MCF 10A (cell line): ENCODE results near the gene C15orf61. TPM values are rescaled to one million over a fixed set of nuclear protein-coding genes. Genes with fewer than 3 reads are reported as not detected.

Source experiments
- BruUV-seq: library from RNA; stranded (reverse); fragments of 400-500 nt; replicated peaks from 2 replicates; lab custom pipeline; 2021; lab: Mats Ljungman, UMichigan
- CTCF ChIA-PET: fragments of 300-600 bp; sonication (Branson Sonifier 250); formaldehyde crosslinking; extraction: SDS; loops from one replicate; lab custom pipeline; 2021; ENCODE audit warnings: antibody characterized with exemption, inconsistent platforms; lab: Yijun Ruan, JAX
- POLR2A ChIA-PET: fragments of 300-600, 350-650 bp; sonication (Branson Sonifier 250); formaldehyde crosslinking; extraction: SDS; loops from one replicate; lab custom pipeline; 2020; ENCODE audit warnings: antibody characterized with exemption, inconsistent platforms; lab: Yijun Ruan, JAX
- DNase-seq: peaks from one replicate; pipeline ENCODE4 v3.0.0-alpha.2; 2018; ENCODE audit not compliant: unreplicated experiment
- H3K27ac Mint-ChIP-seq: one replicate; pipeline ENCODE4 v1.8.0; 2022; ENCODE audit warnings: mild to moderate bottlenecking, low read depth, mixed read lengths; ENCODE audit not compliant: unreplicated experiment
- H3K27me3 Mint-ChIP-seq: one replicate; pipeline ENCODE4 v1.8.0; 2022; ENCODE audit warnings: mixed read lengths; ENCODE audit not compliant: insufficient read depth, unreplicated experiment
- H3K36me3 Mint-ChIP-seq: one replicate; pipeline ENCODE4 v1.8.0; 2022; ENCODE audit warnings: mild to moderate bottlenecking, moderate library complexity, mixed read lengths; ENCODE audit not compliant: insufficient read depth, unreplicated experiment
- H3K4me1 Mint-ChIP-seq: one replicate; pipeline ENCODE4 v1.8.0; 2022; ENCODE audit warnings: mixed read lengths; ENCODE audit not compliant: insufficient read depth, unreplicated experiment
- H3K4me3 Mint-ChIP-seq: one replicate; pipeline ENCODE4 v1.8.0; 2022; ENCODE audit warnings: mild to moderate bottlenecking, moderate library complexity, mixed read lengths; ENCODE audit not compliant: unreplicated experiment
- H3K9me3 Mint-ChIP-seq: one replicate; pipeline ENCODE4 v1.8.0; 2022; ENCODE audit warnings: mixed read lengths; ENCODE audit not compliant: unreplicated experiment
- CTCF ChIP-seq: fragments of 200-600 bp; IDR thresholded peaks from one replicate; pipeline ENCODE4 v1.8.0; 2022; ENCODE audit warnings: antibody characterized with exemption, mild to moderate bottlenecking; ENCODE audit not compliant: unreplicated experiment
- intact Hi-C: fragments of 100-400 bp; cut with micrococcal nuclease; formaldehyde crosslinking; loops from 2 replicates; pipeline ENCODE4 v1.14.1; 2022
- total RNA-seq: library from RNA; stranded (reverse); gene quantifications from 2 replicates; pipeline ENCODE4 v1.2.3, GENCODE V29; 2022

Gene C15orf61
- total RNA-seq, 1 experiment from 2014 or later: 10.5 TPM

GRCh38 chr15:67544475-67544874, 23.5 kb downstream of the C15orf61 start:
- Mint-ChIP-seq H3K27me3 (no peaks in the 10 kb centered on the region), H3K36me3 (peaks cover 7% of the 10 kb centered on the region), H3K4me1 (peaks cover 15% of the 10 kb centered on the region), H3K9me3 (no peaks in the 10 kb centered on the region), H3K4me3 (no peak overlapping the region), H3K27ac (no peak overlapping the region)
- POLR2A ChIA-PET: interaction anchor here (0.6 to 5.6 kb wide), 4 partner anchors 10 to 188 kb away, joined by 3 to 91 read pairs (median 8); partner anchors contain the start of gene C15orf61
- no peak for DNase-seq
- no TSS peak for BruUV-seq
- no peak for TF ChIP-seq CTCF
- intact Hi-C loops: no loop called here
- CTCF ChIA-PET: no interaction called here

- Mint-ChIP-seq H3K9me3 (no peaks in the 10 kb centered on the region), H3K4me1 (peaks cover 15% of the 10 kb centered on the region), H3K36me3 (peaks cover 14% of the 10 kb centered on the region), H3K27ac (no peak overlapping the region), H3K4me3 (no peak overlapping the region), H3K27me3 (no peaks in the 10 kb centered on the region)
- no TSS peak for BruUV-seq
- ChIA-PET POLR2A (interaction anchor here (2.6 to 5.6 kb wide), 2 partner anchors 9 to 25 kb away, joined by 12 to 91 read pairs; partner anchors contain the start of gene C15orf61), CTCF (no interaction called here)
- TF ChIP-seq CTCF: no peak
- no peak for DNase-seq
- intact Hi-C loops: no loop called here
Measured at GRCh38 chr15:67545864-67546263, 24.9 kb downstream of the C15orf61 start.

GRCh38 chr15:67547064-67547463, 26.1 kb downstream of the C15orf61 start:
- BruUV-seq: no TSS peak
- Mint-ChIP-seq H3K4me1 (peaks cover 15% of the 10 kb centered on the region), H3K9me3 (no peaks in the 10 kb centered on the region), H3K4me3 (no peak overlapping the region), H3K27ac (no peak overlapping the region), H3K36me3 (peaks cover 18% of the 10 kb centered on the region), H3K27me3 (no peaks in the 10 kb centered on the region)
- TF ChIP-seq CTCF: no peak
- no peak for DNase-seq
- POLR2A ChIA-PET: interaction anchor here (0.5 to 2.2 kb wide), 3 partner anchors 16 to 307 kb away, joined by 3 to 9 read pairs (median 4); partner anchors contain the start of gene C15orf61
- intact Hi-C loops: no loop called here
- CTCF ChIA-PET: interaction anchor here (0.6 kb wide), 1 partner anchor 37 kb away, joined by 3 read pairs; no protein-coding TSS in a partner anchor

GRCh38 chr15:67547836-67548235, 26.9 kb downstream of the C15orf61 start:
- no TSS peak for BruUV-seq
- no peaks in the 10 kb centered on the region for H3K27me3 Mint-ChIP-seq
- no peak overlapping the region for H3K4me3 Mint-ChIP-seq
- POLR2A ChIA-PET: interaction anchor here (2.2 kb wide), 1 partner anchor 27 kb away, joined by 9 read pairs; the partner anchor contains the start of gene C15orf61
- no peak for DNase-seq
- H3K4me1 Mint-ChIP-seq: peaks cover 15% of the 10 kb centered on the region
- H3K27ac Mint-ChIP-seq: no peak overlapping the region
- intact Hi-C loops: no loop called here
- CTCF ChIA-PET: interaction anchor here (0.6 kb wide), 1 partner anchor 591 kb away, joined by 4 read pairs; no protein-coding TSS in a partner anchor
- no peaks in the 10 kb centered on the region for H3K9me3 Mint-ChIP-seq
- TF ChIP-seq CTCF: no peak
- H3K36me3 Mint-ChIP-seq: peaks cover 22% of the 10 kb centered on the region
